IMR-90 (cell line): Measurements from ENCODE around the gene UEVLD. TPM values are rescaled to one million over a fixed set of nuclear protein-coding genes. Genes with fewer than 3 reads are reported as not detected.

Source experiments
- ATAC-seq: fragments of 200-7000 bp; cut with Tn5 transposase; 2 replicates; pipeline ENCODE4 v1.9.1; 2020; ENCODE audit warnings: low read depth, mild to moderate bottlenecking, moderate library complexity
- BruUV-seq: library from RNA; stranded (reverse); fragments of 400-500 nt; replicated peaks from 2 replicates; lab custom pipeline; 2021; lab: Mats Ljungman, UMichigan
- CTCF ChIA-PET: fragments of 300-600 bp; formaldehyde crosslinking; extraction: SDS; loops from one replicate; lab custom pipeline; 2021; ENCODE audit warnings: antibody characterized with exemption; lab: Yijun Ruan, JAX
- POLR2A ChIA-PET: fragments of 300-600 bp; sonication (Branson Sonifier 250); formaldehyde crosslinking; loops from one replicate; lab custom pipeline; 2022; ENCODE audit warnings: antibody characterized with exemption; ENCODE audit not compliant: unreplicated experiment; lab: Charles Lee
- DNase-seq: peaks from one replicate; pipeline ENCODE4 v3.0.0; 2013
- H2AFZ ChIP-seq: replicated peaks from 2 replicates; pipeline ENCODE3; 2013; ENCODE audit warnings: low read length, mild to moderate bottlenecking; ENCODE audit not compliant: poor library complexity
- H2AK5ac ChIP-seq: 2 replicates; pipeline ENCODE4 v1.6.1; 2013; ENCODE audit warnings: low read depth, low read length, inconsistent platforms
- H2AK9ac ChIP-seq: replicated peaks from 2 replicates; pipeline ENCODE3; 2013; ENCODE audit warnings: mild to moderate bottlenecking, low read depth, low read length, moderate library complexity; ENCODE audit not compliant: poor library complexity
- H2BK120ac ChIP-seq: 2 replicates; pipeline ENCODE4 v1.6.1; 2013; ENCODE audit warnings: low read depth, low read length, inconsistent platforms
- H2BK15ac ChIP-seq: 3 replicates; pipeline ENCODE4 v1.6.1; 2013; ENCODE audit warnings: low read depth, low read length, inconsistent platforms
- H2BK20ac ChIP-seq: 2 replicates; pipeline ENCODE4 v1.6.1; 2013; ENCODE audit warnings: low read depth, mild to moderate bottlenecking, inconsistent platforms, low read length, moderate library complexity
- H2BK5ac ChIP-seq: 2 replicates; pipeline ENCODE4 v1.6.1; 2013; ENCODE audit warnings: mild to moderate bottlenecking, low read depth, low read length, inconsistent platforms; ENCODE audit not compliant: poor library complexity, severe bottlenecking
- H3K14ac ChIP-seq: replicated peaks from 2 replicates; pipeline ENCODE4 v1.6.1; 2013; ENCODE audit warnings: low read depth, low read length, inconsistent platforms
- H3K18ac ChIP-seq: 2 replicates; pipeline ENCODE4 v1.6.1; 2013; ENCODE audit warnings: low read depth, low read length, control low read depth
- H3K23ac ChIP-seq: 2 replicates; pipeline ENCODE4 v1.6.1; 2013; ENCODE audit warnings: low read depth, low read length, inconsistent platforms
- H3K27ac ChIP-seq: 2 replicates; pipeline ENCODE4 v1.5.1; 2013; ENCODE audit warnings: mild to moderate bottlenecking, control low read depth, low read length; ENCODE audit not compliant: insufficient read depth
- H3K27me3 ChIP-seq: 2 replicates; pipeline ENCODE4 v1.6.1; 2013; ENCODE audit warnings: low read length; ENCODE audit not compliant: control insufficient read depth, insufficient read depth
- H3K36me3 ChIP-seq: 2 replicates; pipeline ENCODE4 v1.6.1; 2013; ENCODE audit warnings: low read length, mixed read lengths; ENCODE audit not compliant: control insufficient read depth, insufficient read depth
- H3K4ac ChIP-seq: 2 replicates; pipeline ENCODE4 v1.6.1; 2013; ENCODE audit warnings: low read depth, low read length, inconsistent platforms
- H3K4me1 ChIP-seq: 2 replicates; pipeline ENCODE4 v1.6.1; 2013; ENCODE audit warnings: low read length, mixed read lengths; ENCODE audit not compliant: control insufficient read depth, insufficient read depth
- H3K4me2 ChIP-seq: 2 replicates; pipeline ENCODE4 v1.6.1; 2013; ENCODE audit warnings: low read depth, mild to moderate bottlenecking, control low read depth, low read length, moderate library complexity
- H3K4me3 ChIP-seq: 2 replicates; pipeline ENCODE4 v1.5.1; 2013; ENCODE audit warnings: low read depth, mild to moderate bottlenecking, control low read depth, low read length, moderate library complexity; ENCODE audit not compliant: insufficient read depth
- H3K56ac ChIP-seq: 2 replicates; pipeline ENCODE4 v1.6.1; 2013; ENCODE audit warnings: low read length, inconsistent platforms; ENCODE audit not compliant: insufficient read depth; ENCODE audit errors: extremely low read depth
- H3K79me1 ChIP-seq, 2 experiments: 2 replicates each; pipeline ENCODE4 v1.6.1; 2013; ENCODE audit warnings: low read length in 2 of 2, inconsistent platforms in 1 of 2, low read depth in 1 of 2
- H3K9ac ChIP-seq: 2 replicates; pipeline ENCODE4 v1.6.1; 2013; ENCODE audit warnings: low read depth, low read length, control low read depth
- H3K9me1 ChIP-seq: 2 replicates; pipeline ENCODE4 v1.6.1; 2013; ENCODE audit warnings: low read length, inconsistent platforms; ENCODE audit not compliant: insufficient read depth
- H3K9me3 ChIP-seq: 2 replicates; pipeline ENCODE4 v1.6.1; 2013; ENCODE audit warnings: low read length; ENCODE audit not compliant: control insufficient read depth, insufficient read depth
- H4K20me1 ChIP-seq: 2 replicates; pipeline ENCODE4 v1.6.1; 2013; ENCODE audit warnings: low read length, inconsistent platforms; ENCODE audit not compliant: insufficient read depth
- H4K5ac ChIP-seq: 2 replicates; pipeline ENCODE4 v1.6.1; 2013; ENCODE audit warnings: mild to moderate bottlenecking, low read depth, low read length, control low read depth
- H4K8ac ChIP-seq, 2 experiments: 2 replicates each; pipeline ENCODE4 v1.6.1; 2013; ENCODE audit warnings: low read depth in 2 of 2, low read length in 2 of 2, control low read depth in 1 of 2, inconsistent platforms in 1 of 2
- H4K91ac ChIP-seq: 2 replicates; pipeline ENCODE4 v1.6.1; 2013; ENCODE audit warnings: low read depth, low read length, inconsistent platforms; ENCODE audit not compliant: insufficient read depth
- CHD1 ChIP-seq: IDR thresholded peaks from 2 replicates; pipeline ENCODE4 v1.6.1; 2012; ENCODE audit warnings: low read depth, low read length, improper control_type of control experiment
- CTCF ChIP-seq: conservative IDR thresholded peaks from 2 replicates; pipeline ENCODE4 v1.5.1; 2012; ENCODE audit warnings: mild to moderate bottlenecking, low read depth, low read length, improper control_type of control experiment
- ELK1 ChIP-seq: fragments of 150-350 bp; IDR thresholded peaks from 2 replicates; pipeline ENCODE4 v1.6.1; 2016; ENCODE audit warnings: low read depth, mild to moderate bottlenecking, low read length, moderate library complexity, borderline replicate concordance
- FOS ChIP-seq: fragments of 150-350 bp; IDR thresholded peaks from 2 replicates; pipeline ENCODE4 v1.6.1; 2016; ENCODE audit warnings: low read depth, low read length
- MAFK ChIP-seq: IDR thresholded peaks from 2 replicates; pipeline ENCODE4 v1.6.1; 2012; ENCODE audit warnings: low read depth, low read length, improper control_type of control experiment
- NFE2L2 ChIP-seq: fragments of 150-350 bp; IDR thresholded peaks from 2 replicates; pipeline ENCODE4 v1.6.1; 2016; ENCODE audit warnings: low read depth, mild to moderate bottlenecking, low read length
- POLR2A ChIP-seq: IDR thresholded peaks from 2 replicates; pipeline ENCODE4 v1.6.1; 2012; ENCODE audit warnings: mild to moderate bottlenecking, low read depth, low read length
- RCOR1 ChIP-seq: IDR thresholded peaks from 2 replicates; pipeline ENCODE4 v1.6.1; 2012; ENCODE audit warnings: mild to moderate bottlenecking, low read length, improper control_type of control experiment; ENCODE audit not compliant: insufficient replicate concordance
- USF2 ChIP-seq: fragments of 150-350 bp; IDR thresholded peaks from 2 replicates; pipeline ENCODE4 v1.6.1; 2017; ENCODE audit warnings: mild to moderate bottlenecking, antibody characterized with exemption, low read length, low read depth
- WGBS, 2 experiments: methylation state at CpG; one replicate each; pipeline versions ENCODE4 v1.1.5 to v1.1.7; 2013; ENCODE audit warnings: missing lambda C conversion rate in 2 of 2; ENCODE audit not compliant: insufficient read length in 1 of 2; ENCODE audit errors: extremely low coverage in 2 of 2; 5-methylcytosine and 5-hydroxymethylcytosine counted together
- dilution Hi-C: fragments of 300-500 bp; cut with HindIII; formaldehyde crosslinking; loops from one replicate; pipeline ENCODE4 v1.14.3; 2018; ENCODE audit warnings: low sequenced_read_pairs; ENCODE audit not compliant: unreplicated experiment
- in situ Hi-C: fragments of 300-500 bp; cut with MboI; formaldehyde crosslinking; loops from 3 replicates; pipeline ENCODE4 v1.14.3; 2019; ENCODE audit warnings: low sequenced_read_pairs, inconsistent platforms, mixed read lengths
- intact Hi-C: fragments of 100-400 bp; cut with micrococcal nuclease; formaldehyde crosslinking; loops from 2 replicates; pipeline ENCODE4 v1.10.0; 2022
- polyA plus RNA-seq, 3 experiments: library from polyadenylated mRNA; depleted of rRNA; stranded (reverse); fragments of >200 nt; gene quantifications; 2 replicates each; pipeline ENCODE4 v1.2.3, GENCODE V29; 2012; ENCODE audit warnings: low replicate concordance in 1 of 3
- total RNA-seq: library from RNA; depleted of rRNA; stranded (reverse); fragments of >200 nt; gene quantifications from 2 replicates; pipeline ENCODE4 v1.2.3, GENCODE V29; 2012

The UEVLD gene
- total and polyA plus RNA-seq, 2 of the 4 experiments (the other 2 are of a cell fraction): 13.8 to 29.2 TPM

GRCh38 chr11:18522388-18522787, 66.1 kb downstream of the UEVLD start:
- H2AK5ac ChIP-seq: no peak overlapping the region
- H3K4me2 ChIP-seq: no peak overlapping the region
- 92% methylated on average over 4 of the region's 4 CpGs; no CpG with 5 or more reads in 1 of the 2 experiments for WGBS, 2 experiments
- no peak overlapping the region for H2BK15ac ChIP-seq
- H4K91ac ChIP-seq: no peak overlapping the region
- no peak overlapping the region for H2BK5ac ChIP-seq
- no peak for TF ChIP-seq MAFK
- TF ChIP-seq USF2: no peak
- TF ChIP-seq RCOR1: no peak
- TF ChIP-seq FOS: no peak
- TF ChIP-seq NFE2L2: no peak
- TF ChIP-seq ELK1: no peak
- 0 out of 2 replicates have a peak, but pooled peaks have one; percentile 7 for TF ChIP-seq CTCF
- TF ChIP-seq CHD1: no peak
- no peak for TF ChIP-seq POLR2A
- H3K18ac ChIP-seq: no peak overlapping the region
- peaks cover 35 to 62% of the 10 kb centered on the region in 2 experiments for H3K79me1 ChIP-seq
- no peak overlapping the region for H2BK120ac ChIP-seq
- H3K4ac ChIP-seq: no peak overlapping the region
- no peak overlapping the region for H3K27ac ChIP-seq
- no peak overlapping the region for H4K5ac ChIP-seq
- H4K20me1 ChIP-seq: peaks cover 23% of the 10 kb centered on the region
- no peaks in the 10 kb centered on the region for H3K27me3 ChIP-seq
- in situ Hi-C loops (no loop called here), dilution Hi-C loops (no loop called here), intact Hi-C loops (no loop called here)
- H3K4me3 ChIP-seq: no peak overlapping the region
- H3K23ac ChIP-seq: no peak overlapping the region
- H3K9me3 ChIP-seq: no peaks in the 10 kb centered on the region
- ATAC-seq: no peak
- no peaks in the 10 kb centered on the region for H3K4me1 ChIP-seq
- H3K14ac ChIP-seq: no peak overlapping the region
- ChIA-PET CTCF (interaction anchor here (0.6 kb wide), 1 partner anchor 19 kb away, joined by 3 read pairs; no protein-coding TSS in a partner anchor), POLR2A (no interaction called here)
- no peak overlapping the region for H3K9ac ChIP-seq
- no peak overlapping the region for H2AK9ac ChIP-seq
- H3K9me1 ChIP-seq: peaks cover 5% of the 10 kb centered on the region; the same call in 1 of the 2 replicates
- DNase-seq: no peak
- peaks cover 9% of the 10 kb centered on the region for H3K36me3 ChIP-seq
- no peak overlapping the region for H3K56ac ChIP-seq
- no peak overlapping the region for H4K8ac ChIP-seq
- no TSS peak for BruUV-seq
- no peak overlapping the region for H2AFZ ChIP-seq
- H2BK20ac ChIP-seq: no peak overlapping the region
